ENCODE measurements around the gene CPSF2. TPM values are rescaled to one million over a fixed set of nuclear protein-coding genes. Genes with fewer than 3 reads are reported as not detected.

Gene CPSF2
- total and polyA plus RNA-seq, 10 of the 15 experiments (the other 5 are each of a cell fraction or from before 2014, with no cell fraction given), result 18.2 to 71.8 (median 47.0) TPM

- TF ChIP-seq CTCF (IDR thresholded peaks at IDR 0.05 in 2 of 3, conservative IDR thresholded peaks at IDR 0.05 in 1 of 3; ENCODE audit: control insufficient read depth in 2 of 3, extremely low read depth in 1 of 3, insufficient read depth in 1 of 3, low read depth in 3 of 3, low read length in 3 of 3) (no peak), ZSCAN29 (IDR thresholded peaks at IDR 0.05) (no peak), IKZF2 (IDR thresholded peaks at IDR 0.05) (no peak), KAT2A (conservative IDR thresholded peaks at IDR 0.05; ENCODE audit: control insufficient read depth, low read depth, low read length) (no peak), NFYB (IDR thresholded peaks at IDR 0.05; ENCODE audit: insufficient read depth, low read depth, low read length) (no peak), ATF3 (IDR thresholded peaks at IDR 0.05; ENCODE audit: borderline replicate concordance, extremely low read depth, low read depth, low read length) (no peak), CREB1 (IDR thresholded peaks at IDR 0.05; ENCODE audit: low read depth) (no peak), KDM1A (IDR thresholded peaks at IDR 0.05; ENCODE audit: borderline replicate concordance) (no peak), TBL1XR1 (IDR thresholded peaks at IDR 0.05; ENCODE audit: low read depth, low read length) (no peak), PML (IDR thresholded peaks at IDR 0.05; ENCODE audit: low read length) (no peak), IKZF1 (conservative IDR thresholded peaks at IDR 0.05) (no peak)
Measured at GRCh38 chr14:92088494-92088893, 33.3 kb upstream of the CPSF2 start (continued).

- Histone ChIP-seq H2AFZ (ENCODE audit: control insufficient read depth, low read depth, low read length) (no peak overlapping the region), H3K36me3 (ENCODE audit: control insufficient read depth in 2 of 2, insufficient read depth in 2 of 2, low read length in 1 of 2) (no peaks in the 10 kb centered on the region; a peak in 1 of 4 replicates), H3K4me1 (ENCODE audit: control insufficient read depth, insufficient read depth, low read length) (no peaks in the 10 kb centered on the region), H3K4me2 (ENCODE audit: control insufficient read depth, insufficient read depth) (no peak overlapping the region), H3K4me3 (no peak overlapping the region), H3K9ac (ENCODE audit: control insufficient read depth, insufficient read depth, low read length) (no peak overlapping the region), H3K27me3 (replicated peaks in 1 of 2; ENCODE audit: control insufficient read depth in 2 of 2, insufficient read depth in 2 of 2, low read length in 1 of 2) (no peaks in the 10 kb centered on the region), H3K27ac (ENCODE audit: control insufficient read depth, insufficient read depth) (no peak overlapping the region), H3K79me2 (ENCODE audit: control insufficient read depth, insufficient read depth, low read length) (no peaks in the 10 kb centered on the region; the same call in 1 of the 2 replicates), H4K20me1 (ENCODE audit: control insufficient read depth, insufficient read depth) (no peaks in the 10 kb centered on the region), H3K9me3 (replicated peaks; ENCODE audit: control insufficient read depth, insufficient read depth, low read length) (no peaks in the 10 kb centered on the region)
- WGBS (ENCODE audit: insufficient coverage, insufficient replicate concordance, low lambda C conversion rate, missing lambda C conversion rate), result 6% methylated on average over 1 of the region's 1 CpG
- ChIA-PET POLR2A (no interaction called here), RAD21 (ENCODE audit: unreplicated experiment) (interaction anchor here (0.7 to 1.4 kb wide), 4 partner anchors 11 to 597 kb away, joined by 3 to 7 read pairs (median 4); no protein-coding TSS in a partner anchor), CTCF (interaction anchor here (0.8 to 2.6 kb wide), 10 partner anchors 9 to 590 kb away, joined by 3 to 11 read pairs (median 3); partner anchors contain the start of gene ATXN3), SMC1A (ENCODE audit: uncharacterized antibody, unreplicated experiment) (interaction anchor here (0.6 to 1.7 kb wide), 2 partner anchors 33 to 259 kb away, joined by 3 to 9 read pairs; no protein-coding TSS in a partner anchor)
- peak; percentile 79 for ATAC-seq
- intact Hi-C loops (cut with micrococcal nuclease; ENCODE audit: unreplicated experiment) (loop anchor here (5.0 kb wide), 1 partner anchor 364 kb away; no protein-coding TSS in a partner anchor), in situ Hi-C loops (cut with MboI) (no loop called here)
- BruUV-seq (replicated peaks), result no TSS peak
- FAIRE-seq, result no peak
- no peak for DNase-seq (ENCODE audit: low read depth, low spot score)
- TF ChIP-seq IRF5 (IDR thresholded peaks at IDR 0.05; ENCODE audit: borderline replicate concordance) (no peak), SMC3 (IDR thresholded peaks at IDR 0.05; ENCODE audit: borderline replicate concordance, low read length) (peak; percentile 27; the same call in 1 of the 2 replicates), KAT2A (conservative IDR thresholded peaks at IDR 0.05; ENCODE audit: control insufficient read depth, low read depth, low read length) (no peak), TAF1 (IDR thresholded peaks at IDR 0.05; ENCODE audit: borderline replicate concordance, low read depth, low read length) (no peak), RAD21 (IDR thresholded peaks at IDR 0.05; ENCODE audit: insufficient read depth, low read depth, low read length) (peak; percentile 40), SREBF1 (IDR thresholded peaks at IDR 0.05; ENCODE audit: low read length) (no peak), E2F4 (IDR thresholded peaks at IDR 0.05; ENCODE audit: low read depth, low read length) (no peak), FOXK2 (IDR thresholded peaks at IDR 0.05) (no peak), NFYB (IDR thresholded peaks at IDR 0.05; ENCODE audit: insufficient read depth, low read depth, low read length) (no peak), BMI1 (IDR thresholded peaks at IDR 0.05; ENCODE audit: borderline replicate concordance) (no peak)
Measured at GRCh38 chr14:92093320-92093719, 28.4 kb upstream of the CPSF2 start.

Data from GM12878 (cell line).